Measurements from ENCODE around the gene B3GNT2. TPM values are rescaled to one million over a fixed set of nuclear protein-coding genes. Genes with fewer than 3 reads are reported as not detected.
A peak's percentile ranks its signal among the peaks of the same experiment; 100 is the strongest.

Gene B3GNT2
- total and polyA plus RNA-seq, 2 experiments from 2014 or later: 8.9 to 15.9 TPM

- Histone ChIP-seq H3K4me3 (no peak overlapping the region), H3K4me1 (ENCODE audit: low read depth) (no peaks in the 10 kb centered on the region), H3K9me3 (ENCODE audit: low read depth) (no peaks in the 10 kb centered on the region), H3K27ac (no peak overlapping the region), H3K36me3 (no peaks in the 10 kb centered on the region), H3K27me3 (no peaks in the 10 kb centered on the region)
- DNase-seq (ENCODE audit: low read depth in 1 of 2, low spot score in 1 of 2): peak; percentile 26 to 73
- TF ChIP-seq CTCF (IDR thresholded peaks at IDR 0.05; ENCODE audit: low read depth, low read length): no peak
Observed at GRCh38 chr2:62270728-62271127, 74.8 kb downstream of the B3GNT2 start.
